ENCODE data around the gene LIN28B. TPM values are rescaled to one million over a fixed set of nuclear protein-coding genes. Genes with fewer than 3 reads are reported as not detected.
A peak's percentile ranks its signal among the peaks of the same experiment; 100 is the strongest.
"Not testable (repeated sequence)": the region's sequence is repeated elsewhere in the genome, so short reads cannot be mapped to it uniquely, and the experiment has no call there.

LIN28B gene
- total RNA-seq, 1 experiment from 2014 or later = not detected

- DNase-seq (ENCODE audit: low read depth) = no peak
These were observed 778 bp upstream of the LIN28B start for GRCh38 chr6:104955927-104956730.

GRCh38 chr6:104957301-104958177 is 632 bp downstream of the LIN28B start:
- DNase-seq (ENCODE audit: low read depth) = no peak

GRCh38 chr6:104958178-104959025 is 1.5 kb downstream of the LIN28B start:
- DNase-seq (ENCODE audit: low read depth) = no peak

DNA sequence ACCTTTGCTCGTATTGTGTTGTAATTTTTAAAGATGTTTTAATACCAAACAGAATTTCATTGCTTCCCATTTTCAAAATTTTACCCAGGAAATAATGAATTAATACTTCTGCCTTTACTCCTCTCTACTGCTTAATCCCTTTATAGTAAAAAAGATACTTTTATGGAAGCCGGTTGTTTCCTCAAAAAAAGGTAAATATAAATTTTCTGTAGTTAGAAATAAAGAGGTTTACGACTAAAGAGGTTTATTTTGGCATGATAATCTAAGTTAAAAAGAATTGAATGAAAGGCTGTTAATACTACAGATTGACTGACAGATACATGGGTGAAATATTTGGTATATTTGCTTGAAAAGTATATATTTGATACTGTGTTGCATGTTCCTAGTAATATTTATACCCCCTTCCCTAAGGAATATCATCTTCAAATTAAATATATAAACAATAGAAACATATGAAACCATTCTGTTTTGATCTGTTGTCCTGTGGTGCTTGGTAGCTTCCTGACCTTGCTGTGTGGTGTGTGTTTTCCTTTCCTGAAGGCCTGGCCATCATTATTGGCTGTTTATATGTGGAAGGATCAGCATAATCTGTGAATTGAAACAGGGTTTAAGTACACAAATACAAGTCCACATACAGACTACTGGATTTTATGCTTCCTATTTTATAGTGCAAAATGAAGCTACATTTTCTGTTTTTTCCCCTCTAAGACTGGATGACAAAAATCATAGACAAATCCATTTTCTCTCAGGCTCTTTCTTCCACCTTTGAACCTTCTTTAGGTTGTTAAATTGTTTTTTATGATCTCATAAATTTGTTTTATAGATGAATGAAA is 2.3 kb downstream of the LIN28B start:
- no peak for DNase-seq (ENCODE audit: low read depth)

GRCh38 chr6:104969108-104969507 is 12.2 kb downstream of the LIN28B start:
- no peak for DNase-seq (ENCODE audit: low read depth)

GRCh38 chr6:104969785-104970581 is 13.1 kb downstream of the LIN28B start:
- peak; percentile 10 for DNase-seq (ENCODE audit: low read depth)

GRCh38 chr6:104973404-104973803 is 16.5 kb downstream of the LIN28B start:
- no peak for DNase-seq (ENCODE audit: low read depth)

GRCh38 chr6:104983296-104983695 is 26.4 kb downstream of the LIN28B start:
- no peak for DNase-seq (ENCODE audit: low read depth)

- no peak for DNase-seq (ENCODE audit: low read depth)
These were observed 26.9 kb downstream of the LIN28B start for GRCh38 chr6:104983776-104984175.

GRCh38 chr6:104984831-104985230 is 27.9 kb downstream of the LIN28B start:
- no peak for DNase-seq (ENCODE audit: low read depth)

DNA sequence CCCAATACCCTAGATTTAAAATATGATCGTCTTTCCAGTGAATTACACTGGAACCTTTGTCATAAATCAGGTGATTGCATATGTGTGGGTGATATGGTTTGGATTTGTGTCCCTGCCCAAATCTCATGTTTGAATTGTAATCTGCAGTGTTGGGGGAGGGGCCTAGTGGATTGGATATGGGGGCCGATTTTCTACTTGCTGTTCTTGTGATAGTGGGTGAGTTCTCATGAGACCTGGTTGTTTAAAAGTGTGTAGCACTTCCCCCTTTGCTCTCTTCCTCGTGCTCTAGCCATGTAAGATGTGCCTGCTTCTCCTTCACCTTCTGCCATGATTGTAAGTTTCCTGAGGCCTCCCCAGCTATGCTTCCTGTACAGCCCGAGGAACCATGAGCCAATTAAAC is 29.0 kb downstream of the LIN28B start:
- DNase-seq (ENCODE audit: low read depth) = not testable (repeated sequence)

GRCh38 chr6:104986625-104987024 is 29.7 kb downstream of the LIN28B start:
- no peak for DNase-seq (ENCODE audit: low read depth)

DNA sequence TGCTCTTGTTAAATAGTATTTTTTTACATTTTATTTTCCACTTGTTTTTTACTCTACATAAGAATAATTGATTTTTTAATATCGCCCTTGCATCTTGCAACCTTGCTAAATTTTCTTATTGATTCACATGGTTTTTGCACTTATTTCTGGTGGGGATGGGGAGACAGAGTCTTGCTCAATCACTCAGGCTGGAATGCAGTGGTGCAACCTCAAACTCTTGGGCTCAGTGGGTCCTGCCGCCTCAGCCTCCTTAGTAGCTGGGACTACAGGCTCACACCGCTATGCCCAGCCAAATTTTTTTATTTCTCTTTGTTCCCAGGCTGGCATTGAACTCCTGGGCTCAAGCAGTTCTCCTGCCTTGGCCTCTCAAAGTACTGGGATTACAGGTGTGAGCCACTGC is 30.3 kb downstream of the LIN28B start:
- DNase-seq (ENCODE audit: low read depth) = no peak

GRCh38 chr6:104990085-104990484 is 33.2 kb downstream of the LIN28B start:
- DNase-seq (ENCODE audit: low read depth) = no peak

GRCh38 chr6:104991062-104991461 is 34.2 kb downstream of the LIN28B start:
- not testable (repeated sequence) for DNase-seq (ENCODE audit: low read depth)

- not testable (repeated sequence) for DNase-seq (ENCODE audit: low read depth)
These were observed 36.7 kb downstream of the LIN28B start for GRCh38 chr6:104993576-104993975.

DNA sequence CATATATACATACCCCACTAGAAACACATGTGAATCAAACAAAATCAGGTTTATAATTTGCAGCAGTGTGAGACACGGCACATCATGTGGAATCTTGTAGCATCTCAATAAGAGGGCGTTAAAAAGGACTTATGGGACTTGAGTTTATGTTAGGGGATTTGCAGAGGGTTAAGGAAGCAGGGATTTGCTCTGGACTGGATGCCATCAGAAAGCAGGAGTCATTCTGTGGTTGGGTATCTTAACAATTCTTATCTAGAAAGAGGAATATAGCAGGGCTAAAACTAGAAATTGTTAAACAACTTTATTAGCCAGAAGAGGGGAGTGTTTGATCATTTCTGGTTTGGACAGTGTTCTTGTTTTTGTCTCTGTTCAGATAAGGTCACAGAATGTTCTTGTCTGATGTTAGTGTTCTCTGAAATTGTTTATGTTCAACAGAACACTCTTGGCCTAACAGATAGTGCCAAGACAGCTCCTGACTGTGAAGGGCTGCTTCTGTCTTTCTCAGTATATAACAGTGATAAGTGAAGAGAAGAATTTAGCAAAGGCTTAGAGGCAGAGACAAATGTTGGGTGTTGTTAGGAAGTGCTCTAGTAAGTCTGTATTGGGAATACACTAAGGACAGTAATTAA is 39.2 kb downstream of the LIN28B start:
- DNase-seq (ENCODE audit: low read depth) = peak; percentile 59

DNA sequence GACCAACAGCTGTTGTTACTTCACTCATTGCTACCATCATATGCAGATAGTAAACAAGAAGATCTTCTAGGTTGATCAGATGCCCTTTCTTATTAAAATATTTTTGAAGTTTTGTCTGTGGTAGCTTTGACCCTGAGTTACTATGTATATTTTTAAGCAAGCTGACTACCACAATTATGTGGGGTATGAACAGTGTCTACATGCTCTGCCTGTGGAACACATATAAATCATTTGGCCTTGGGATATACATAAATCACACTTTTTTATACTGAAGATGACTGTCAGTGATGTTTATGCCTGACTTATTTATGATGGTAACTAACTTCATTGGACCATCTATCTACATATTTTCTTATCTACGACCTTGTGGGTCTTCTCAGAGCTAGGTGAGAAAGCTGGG is 44.2 kb downstream of the LIN28B start:
- DNase-seq (ENCODE audit: low read depth) = no peak

- no peak for DNase-seq (ENCODE audit: low read depth)
These were observed 45.0 kb downstream of the LIN28B start for GRCh38 chr6:105001906-105002305.
